PC-9 (cell line): ENCODE measurements around the gene CELF4. TPM values are rescaled to one million over a fixed set of nuclear protein-coding genes. Genes with fewer than 3 reads are reported as not detected.

Source experiments
- BruUV-seq: library from RNA; stranded (reverse); fragments of 400-500 nt; replicated peaks from 2 replicates; lab custom pipeline; 2021; lab: Mats Ljungman, UMichigan
- CTCF ChIA-PET: fragments of 300-600 bp; sonication (Branson Sonifier 250); formaldehyde crosslinking; loops from one replicate; lab custom pipeline; 2022; ENCODE audit warnings: antibody characterized with exemption; lab: Charles Lee
- POLR2A ChIA-PET: fragments of 300-600 bp; sonication (Branson Sonifier 250); formaldehyde crosslinking; loops from one replicate; lab custom pipeline; 2022; ENCODE audit warnings: antibody characterized with exemption; ENCODE audit not compliant: unreplicated experiment; lab: Charles Lee
- DNase-seq, 2 experiments: peaks; one replicate each; pipeline versions ENCODE4 v3.0.0 to v3.0.0-alpha.2; 2015 to 2022; ENCODE audit warnings: mixed read lengths in 1 of 2
- H2AFZ ChIP-seq: fragments of 200-600 bp; sonication (generic); 2 replicates; pipeline ENCODE4 v1.8.1; 2017; ENCODE audit warnings: antibody characterized with exemption
- H3F3A ChIP-seq: fragments of 200-600 bp; sonication (generic); 2 replicates; pipeline ENCODE4 v1.8.1; 2017; ENCODE audit warnings: antibody characterized with exemption, mild to moderate bottlenecking, low read depth; ENCODE audit not compliant: insufficient read depth
- H3K27ac ChIP-seq: fragments of 200-600 bp; sonication (generic); 2 replicates; pipeline ENCODE4 v1.6.1; 2016; ENCODE audit warnings: mixed run types
- H3K27me3 ChIP-seq: fragments of 200-600 bp; sonication (generic); 2 replicates; pipeline ENCODE4 v1.6.1; 2016; ENCODE audit warnings: low read depth, mixed run types; ENCODE audit not compliant: insufficient read depth
- H3K36me3 ChIP-seq: fragments of 200-600 bp; sonication (generic); 2 replicates; pipeline ENCODE4 v1.6.1; 2016; ENCODE audit warnings: low read depth, mixed run types
- H3K4me1 ChIP-seq: fragments of 200-600 bp; sonication (generic); replicated peaks from 2 replicates; pipeline ENCODE4 v1.6.1; 2016; ENCODE audit warnings: mixed run types; ENCODE audit not compliant: insufficient read depth
- H3K4me2 ChIP-seq: fragments of 200-600 bp; sonication (generic); 2 replicates; pipeline ENCODE4 v1.6.1; 2017; ENCODE audit warnings: mixed run types
- H3K4me3 ChIP-seq: fragments of 200-600 bp; sonication (generic); 2 replicates; pipeline ENCODE4 v1.6.1; 2016; ENCODE audit warnings: mixed run types
- H3K79me2 ChIP-seq: fragments of 200-600 bp; sonication (generic); 2 replicates; pipeline ENCODE4 v1.6.1; 2017; ENCODE audit warnings: low read depth, mixed run types
- H3K9me2 ChIP-seq: fragments of 200-600 bp; sonication (generic); 2 replicates; pipeline ENCODE4 v1.8.1; 2017; ENCODE audit warnings: mild to moderate bottlenecking; ENCODE audit not compliant: insufficient read depth
- H3K9me3 ChIP-seq: fragments of 200-600 bp; sonication (generic); 2 replicates; pipeline ENCODE4 v1.8.1; 2016; ENCODE audit warnings: low read depth; ENCODE audit not compliant: insufficient read depth
- H4K20me1 ChIP-seq: fragments of 200-600 bp; sonication (generic); 2 replicates; pipeline ENCODE4 v1.8.1; 2017; ENCODE audit not compliant: insufficient read depth
- EZH2 ChIP-seq: fragments of 200-600 bp; sonication (generic); IDR thresholded peaks from 2 replicates; pipeline ENCODE4 v1.8.0; 2017; ENCODE audit warnings: antibody characterized with exemption, low read depth
- intact Hi-C: fragments of 100-400 bp; cut with micrococcal nuclease; formaldehyde crosslinking; loops from one replicate; pipeline ENCODE4 v1.10.0; 2022; ENCODE audit not compliant: unreplicated experiment
- total RNA-seq: library from RNA; stranded (reverse); gene quantifications from 2 replicates; pipeline ENCODE4 v1.2.3, GENCODE V29; 2021
- TF ChIP-seq, protein P1 (sequence below): fragments of 200-600 bp; sonication (generic); conservative IDR thresholded peaks from 2 replicates; pipeline ENCODE4 v1.6.1; 2017; ENCODE audit warnings: mixed run types, antibody characterized with exemption, mild to moderate bottlenecking, moderate library complexity

Gene CELF4
- total RNA-seq, 1 experiment from 2014 or later: 1.2 TPM

DNA sequence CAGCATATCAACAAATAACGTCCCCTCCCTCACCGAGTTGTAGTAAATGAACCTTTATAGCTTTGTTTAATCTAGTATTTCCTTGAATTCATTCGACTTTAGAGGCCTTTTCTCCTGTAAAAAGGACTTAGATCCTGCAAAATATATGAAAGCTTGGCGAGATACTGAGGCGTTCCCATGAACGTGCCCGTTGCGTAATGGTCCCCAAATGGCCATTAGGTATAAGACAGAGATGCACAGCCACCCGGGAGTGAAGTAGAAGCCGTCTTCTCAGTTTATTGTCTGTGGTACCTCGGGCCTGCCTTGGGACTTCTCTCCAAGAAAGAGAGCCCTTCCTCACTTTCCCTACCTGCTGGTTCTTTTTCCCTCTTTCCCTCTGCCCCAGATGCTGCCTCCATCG lies 310.6 kb downstream of the CELF4 start:
- ChIA-PET POLR2A (no interaction called here), CTCF (no interaction called here)
- H4K20me1 ChIP-seq: no peaks in the 10 kb centered on the region
- H3K27ac ChIP-seq: no peak overlapping the region
- H3K9me2 ChIP-seq: no peaks in the 10 kb centered on the region
- no peaks in the 10 kb centered on the region for H3K4me1 ChIP-seq
- no peak overlapping the region for H3K4me3 ChIP-seq
- no peaks in the 10 kb centered on the region for H3K79me2 ChIP-seq
- intact Hi-C loops: no loop called here
- H3K27me3 ChIP-seq: peaks cover 24% of the 10 kb centered on the region
- no TSS peak for BruUV-seq
- no peaks in the 10 kb centered on the region for H3K36me3 ChIP-seq
- no peaks in the 10 kb centered on the region for H3K9me3 ChIP-seq
- peak overlapping the region; percentile 58 for H3K4me2 ChIP-seq
- H3F3A ChIP-seq: no peaks in the 10 kb centered on the region
- no peak for TF ChIP-seq EZH2
- TF ChIP-seq, protein P1, sequence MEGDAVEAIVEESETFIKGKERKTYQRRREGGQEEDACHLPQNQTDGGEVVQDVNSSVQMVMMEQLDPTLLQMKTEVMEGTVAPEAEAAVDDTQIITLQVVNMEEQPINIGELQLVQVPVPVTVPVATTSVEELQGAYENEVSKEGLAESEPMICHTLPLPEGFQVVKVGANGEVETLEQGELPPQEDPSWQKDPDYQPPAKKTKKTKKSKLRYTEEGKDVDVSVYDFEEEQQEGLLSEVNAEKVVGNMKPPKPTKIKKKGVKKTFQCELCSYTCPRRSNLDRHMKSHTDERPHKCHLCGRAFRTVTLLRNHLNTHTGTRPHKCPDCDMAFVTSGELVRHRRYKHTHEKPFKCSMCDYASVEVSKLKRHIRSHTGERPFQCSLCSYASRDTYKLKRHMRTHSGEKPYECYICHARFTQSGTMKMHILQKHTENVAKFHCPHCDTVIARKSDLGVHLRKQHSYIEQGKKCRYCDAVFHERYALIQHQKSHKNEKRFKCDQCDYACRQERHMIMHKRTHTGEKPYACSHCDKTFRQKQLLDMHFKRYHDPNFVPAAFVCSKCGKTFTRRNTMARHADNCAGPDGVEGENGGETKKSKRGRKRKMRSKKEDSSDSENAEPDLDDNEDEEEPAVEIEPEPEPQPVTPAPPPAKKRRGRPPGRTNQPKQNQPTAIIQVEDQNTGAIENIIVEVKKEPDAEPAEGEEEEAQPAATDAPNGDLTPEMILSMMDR: no peak
- no peak overlapping the region for H2AFZ ChIP-seq
- no peak for DNase-seq

DNA sequence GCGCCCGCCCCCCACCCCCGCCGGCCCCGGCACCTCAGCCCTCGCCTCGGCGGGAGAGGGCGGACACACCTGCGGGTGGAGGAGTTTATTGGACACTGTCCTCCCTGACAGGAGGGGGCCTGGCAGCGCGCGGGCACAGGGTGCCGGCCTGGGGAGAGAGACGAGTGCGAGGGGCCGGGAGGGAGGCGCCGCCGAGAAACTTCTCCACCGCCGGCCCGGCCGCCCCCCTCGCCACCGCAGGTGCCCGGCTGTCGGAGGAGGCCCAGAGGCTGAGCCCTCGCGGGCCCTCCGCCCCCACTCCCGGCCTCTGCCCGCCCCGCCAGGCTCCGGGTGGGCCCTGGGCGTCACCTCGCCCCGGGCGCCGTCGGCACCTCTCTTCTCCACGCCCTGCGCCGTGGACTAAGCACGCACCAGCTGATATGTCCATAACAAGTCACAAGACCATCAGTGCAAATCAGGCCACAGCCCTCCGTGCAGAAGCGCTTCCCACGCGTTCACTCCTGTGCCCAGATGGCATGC lies 311.3 kb downstream of the CELF4 start:
- no peaks in the 10 kb centered on the region for H3K4me1 ChIP-seq
- peaks cover 20% of the 10 kb centered on the region for H3K27me3 ChIP-seq
- H2AFZ ChIP-seq: no peak overlapping the region
- H3K9me2 ChIP-seq: no peaks in the 10 kb centered on the region
- peak overlapping the region; percentile 40; the same call in 1 of the 2 replicates for H3K4me3 ChIP-seq
- H3K9me3 ChIP-seq: no peaks in the 10 kb centered on the region
- no peaks in the 10 kb centered on the region for H3K36me3 ChIP-seq
- no peaks in the 10 kb centered on the region for H3K79me2 ChIP-seq
- intact Hi-C loops: no loop called here
- CTCF ChIA-PET: no interaction called here
- no peak overlapping the region for H3K27ac ChIP-seq
- POLR2A ChIA-PET: no interaction called here
- H4K20me1 ChIP-seq: no peaks in the 10 kb centered on the region
- peak overlapping the region; percentile 58 for H3K4me2 ChIP-seq
- DNase-seq: no peak
- BruUV-seq: no TSS peak
- 0 out of 2 replicates have a peak, but pooled peaks have one; percentile 64 for TF ChIP-seq EZH2
- TF ChIP-seq, protein P1: no peak
- no peaks in the 10 kb centered on the region for H3F3A ChIP-seq

DNA sequence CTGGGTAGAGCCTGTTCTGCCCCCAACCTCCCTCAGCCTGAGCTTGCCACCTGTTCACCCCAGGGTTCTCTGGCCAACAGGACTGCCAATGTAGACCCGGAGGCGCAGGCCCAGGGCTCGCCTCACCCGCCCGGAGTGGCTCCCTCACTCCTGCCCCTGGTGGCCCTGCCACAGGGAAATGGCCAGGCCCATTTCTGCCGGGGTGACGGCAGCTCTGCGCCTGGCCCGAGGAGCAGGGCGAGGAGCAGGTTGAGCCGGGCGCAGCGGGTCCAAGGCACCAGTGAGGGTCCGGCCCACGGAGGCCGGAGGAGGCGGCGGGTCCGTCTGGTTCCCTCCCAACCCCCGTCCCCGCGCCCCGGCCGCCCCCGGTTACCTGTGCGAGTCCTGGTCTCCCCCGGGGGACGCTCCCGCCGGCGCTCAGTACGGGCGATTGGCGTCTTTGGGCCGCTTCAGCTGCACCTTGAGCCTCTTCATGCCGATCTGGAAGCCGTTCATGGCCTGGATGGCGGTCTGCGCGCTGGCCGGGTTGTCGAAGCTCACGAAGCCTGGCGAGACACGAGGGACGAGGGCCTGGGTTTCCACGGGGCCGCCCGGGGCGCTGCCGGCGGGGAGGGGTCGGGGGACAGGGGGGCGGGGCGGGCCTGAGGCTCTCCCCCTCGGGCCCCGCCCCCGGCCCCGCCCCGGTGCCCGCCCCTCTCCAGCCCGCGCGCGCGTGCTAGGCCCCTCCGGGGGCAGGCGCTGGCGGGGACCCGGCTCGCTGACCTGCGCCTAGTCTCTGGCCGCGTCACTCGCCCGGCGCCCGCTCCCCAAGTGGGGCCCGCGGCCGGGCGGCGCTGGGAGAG lies 312.0 kb downstream of the CELF4 start:
- no peaks in the 10 kb centered on the region for H3K9me2 ChIP-seq
- DNase-seq: peak in 1 of 2 experiments; percentile 52
- no peaks in the 10 kb centered on the region for H3F3A ChIP-seq
- no peaks in the 10 kb centered on the region for H4K20me1 ChIP-seq
- BruUV-seq: no TSS peak
- ChIA-PET POLR2A (interaction anchor here (0.6 kb wide), 1 partner anchor 425 kb away, joined by 7 read pairs; the partner anchor contains the start of gene TPGS2), CTCF (no interaction called here)
- peaks cover 17% of the 10 kb centered on the region for H3K27me3 ChIP-seq
- H3K9me3 ChIP-seq: no peaks in the 10 kb centered on the region
- H2AFZ ChIP-seq: no peak overlapping the region
- H3K27ac ChIP-seq: no peak overlapping the region
- 0 out of 2 replicates have a peak overlapping the region, but pooled peaks have one; percentile 36 for H3K4me3 ChIP-seq
- H3K79me2 ChIP-seq: no peaks in the 10 kb centered on the region
- H3K4me1 ChIP-seq: no peaks in the 10 kb centered on the region
- intact Hi-C loops: no loop called here
- H3K36me3 ChIP-seq: no peaks in the 10 kb centered on the region
- H3K4me2 ChIP-seq: peak overlapping the region; percentile 44; the same call in 1 of the 2 replicates
- no peak for TF ChIP-seq EZH2
- TF ChIP-seq, protein P1: no peak
